Measurements from ENCODE around the gene CYB561D1. TPM values are rescaled to one million over a fixed set of nuclear protein-coding genes. Genes with fewer than 3 reads are reported as not detected.

The CYB561D1 gene
- total RNA-seq, 4 donors from 2014 or later = 10.5 to 37.4 (median 17.3) TPM

DNA sequence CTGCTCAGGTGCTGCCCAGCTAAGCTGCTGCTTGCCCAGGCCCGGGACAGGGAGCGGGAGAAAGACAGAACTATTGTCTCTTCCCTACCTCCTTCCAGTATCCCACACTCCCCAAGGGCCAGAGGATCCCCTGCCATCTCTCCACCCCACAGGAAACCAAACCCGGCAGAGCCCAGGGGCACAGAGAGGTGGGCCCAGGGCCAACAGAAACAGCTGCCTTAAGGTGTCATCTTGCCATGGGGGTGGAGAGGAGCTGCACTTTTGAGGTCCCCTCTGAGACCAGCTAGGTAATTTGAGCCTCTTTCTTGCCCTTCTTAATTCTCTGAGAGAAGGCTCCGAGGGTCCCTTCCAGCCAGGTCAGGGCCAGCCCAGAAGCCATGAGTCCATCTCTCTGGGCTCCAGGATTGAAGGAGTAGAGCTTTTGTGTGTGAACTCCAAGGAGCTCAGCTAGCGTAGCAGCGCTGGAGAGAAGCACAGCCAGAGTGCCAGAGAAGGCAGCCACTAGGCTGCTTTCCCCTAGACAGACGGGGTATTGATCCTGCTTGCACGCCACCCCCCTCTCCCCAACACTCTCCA, 36.1 kb downstream of the CYB561D1 start:
- no peaks in the 10 kb centered on the region for H3K27me3 ChIP-seq
- TF ChIP-seq, protein P1, sequence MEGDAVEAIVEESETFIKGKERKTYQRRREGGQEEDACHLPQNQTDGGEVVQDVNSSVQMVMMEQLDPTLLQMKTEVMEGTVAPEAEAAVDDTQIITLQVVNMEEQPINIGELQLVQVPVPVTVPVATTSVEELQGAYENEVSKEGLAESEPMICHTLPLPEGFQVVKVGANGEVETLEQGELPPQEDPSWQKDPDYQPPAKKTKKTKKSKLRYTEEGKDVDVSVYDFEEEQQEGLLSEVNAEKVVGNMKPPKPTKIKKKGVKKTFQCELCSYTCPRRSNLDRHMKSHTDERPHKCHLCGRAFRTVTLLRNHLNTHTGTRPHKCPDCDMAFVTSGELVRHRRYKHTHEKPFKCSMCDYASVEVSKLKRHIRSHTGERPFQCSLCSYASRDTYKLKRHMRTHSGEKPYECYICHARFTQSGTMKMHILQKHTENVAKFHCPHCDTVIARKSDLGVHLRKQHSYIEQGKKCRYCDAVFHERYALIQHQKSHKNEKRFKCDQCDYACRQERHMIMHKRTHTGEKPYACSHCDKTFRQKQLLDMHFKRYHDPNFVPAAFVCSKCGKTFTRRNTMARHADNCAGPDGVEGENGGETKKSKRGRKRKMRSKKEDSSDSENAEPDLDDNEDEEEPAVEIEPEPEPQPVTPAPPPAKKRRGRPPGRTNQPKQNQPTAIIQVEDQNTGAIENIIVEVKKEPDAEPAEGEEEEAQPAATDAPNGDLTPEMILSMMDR (IDR thresholded peaks at IDR 0.05) = no peak
- no peak for TF ChIP-seq POLR2AphosphoS5 (IDR thresholded peaks at IDR 0.05)
- TF ChIP-seq EP300 (IDR thresholded peaks at IDR 0.05; ENCODE audit: low read depth) = no peak
- no peak for TF ChIP-seq POLR2A (IDR thresholded peaks at IDR 0.05)
- 73% methylated on average over 7 of the region's 8 CpGs; no CpG with 5 or more reads in 1 of the 2 donors for WGBS, 2 donors (ENCODE audit: low coverage in 1 of 2)
- H3K36me3 ChIP-seq = no peaks in the 10 kb centered on the region
- intact Hi-C loops (cut with DNase I; ENCODE audit: low total_unique reads) (loop anchor here (2.0 kb wide), 1 partner anchor 31 kb away; no protein-coding TSS in a partner anchor), in situ Hi-C loops (cut with MboI; ENCODE audit: low pct_ligation_motif_present in 1 of 4, low pct_unique_long_range_greater_than_20kb in 1 of 4, low sequenced_read_pairs in 3 of 4) (loop anchor here (5.0 to 25.0 kb wide), 5 partner anchors 33 to 457 kb away; partner anchors contain the start of gene AHCYL1 (in 1 of the 4))
- H3K27ac ChIP-seq = no peak overlapping the region
- H3K4me1 ChIP-seq = peaks cover 4 to 15% (median 7%) of the 10 kb centered on the region in 4 donors
- DNase-seq = no peak
- no peaks in the 10 kb centered on the region for H3K9me3 ChIP-seq
- no peak overlapping the region for H3K4me3 ChIP-seq

DNA sequence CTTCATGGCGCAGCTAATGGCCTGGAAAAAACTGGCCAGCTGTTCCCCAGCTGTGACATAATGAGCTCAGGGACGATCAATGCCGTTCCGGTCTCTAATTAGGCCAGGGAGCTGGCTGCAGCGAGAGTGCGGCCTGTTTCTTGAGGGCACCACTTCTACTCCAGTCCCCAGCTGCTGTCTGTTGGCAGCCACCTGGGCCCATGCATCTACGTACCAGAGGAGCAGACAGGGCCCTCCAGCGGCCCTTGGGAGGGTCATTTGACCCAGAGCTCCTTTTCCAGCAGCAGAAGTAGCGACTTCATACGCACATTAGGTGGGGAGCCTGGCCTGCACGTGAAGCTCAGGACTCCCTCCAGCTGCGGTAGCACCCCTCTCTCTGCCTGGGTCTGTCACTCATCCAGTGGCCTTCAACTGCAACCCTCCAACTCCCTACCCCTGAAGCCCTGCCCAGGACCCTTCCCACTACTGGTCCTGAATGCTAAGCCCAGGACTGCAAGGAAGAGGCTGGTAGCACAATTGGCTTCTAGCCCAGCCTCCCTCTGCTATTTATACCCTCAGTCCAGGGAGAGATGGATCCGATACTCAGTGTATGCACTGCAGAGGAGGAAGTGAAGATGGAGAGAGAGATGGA, 36.7 kb downstream of the CYB561D1 start:
- no peak for TF ChIP-seq POLR2A (IDR thresholded peaks at IDR 0.05)
- TF ChIP-seq EP300 (IDR thresholded peaks at IDR 0.05; ENCODE audit: low read depth) = no peak
- TF ChIP-seq POLR2AphosphoS5 (IDR thresholded peaks at IDR 0.05) = no peak
- TF ChIP-seq, protein P1 (IDR thresholded peaks at IDR 0.05) = no peak
- in situ Hi-C loops (cut with MboI; ENCODE audit: low pct_ligation_motif_present in 1 of 4, low pct_unique_long_range_greater_than_20kb in 1 of 4, low sequenced_read_pairs in 3 of 4) (loop anchor here (5.0 to 25.0 kb wide), 5 partner anchors 33 to 457 kb away; partner anchors contain the start of gene AHCYL1 (in 1 of the 4)), intact Hi-C loops (cut with DNase I; ENCODE audit: low total_unique reads) (loop anchor here (2.0 kb wide), 1 partner anchor 32 kb away; no protein-coding TSS in a partner anchor)
- Histone ChIP-seq H3K9me3 (no peaks in the 10 kb centered on the region), H3K4me3 (no peak overlapping the region), H3K27ac (no peak overlapping the region), H3K27me3 (no peaks in the 10 kb centered on the region), H3K36me3 (no peaks in the 10 kb centered on the region), H3K4me1 (peaks cover 4 to 15% (median 7%) of the 10 kb centered on the region in 4 donors)
- DNase-seq = no peak
- WGBS, 2 donors (ENCODE audit: low coverage in 1 of 2) = 78 to 83% methylated on average over 3 to 13 of the region's 13 CpGs

DNA sequence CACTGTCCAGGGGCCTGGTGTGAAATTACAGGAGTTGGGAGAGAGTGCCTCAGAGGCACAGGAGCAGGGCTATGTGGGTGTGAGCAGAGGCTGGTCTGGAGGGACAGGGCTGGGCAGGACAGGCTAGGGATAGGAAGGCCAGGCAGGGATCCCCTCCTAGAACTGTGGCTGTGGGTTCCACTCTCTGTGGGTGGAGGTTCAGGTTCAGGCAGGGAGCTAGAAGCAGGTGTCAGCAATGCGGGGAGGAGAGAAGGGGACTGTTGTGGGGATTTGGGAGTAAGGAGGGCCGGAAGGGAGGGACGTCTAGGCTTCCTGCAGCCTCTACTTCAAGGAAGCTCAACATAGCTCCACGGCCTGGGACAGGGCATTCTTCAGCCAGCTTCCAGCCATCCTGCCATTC, 37.5 kb downstream of the CYB561D1 start:
- no peaks in the 10 kb centered on the region for H3K36me3 ChIP-seq
- peaks cover 4 to 22% (median 7%) of the 10 kb centered on the region in 4 donors for H3K4me1 ChIP-seq
- no peak for TF ChIP-seq POLR2AphosphoS5 (IDR thresholded peaks at IDR 0.05)
- no peak for TF ChIP-seq EP300 (IDR thresholded peaks at IDR 0.05; ENCODE audit: low read depth)
- TF ChIP-seq POLR2A (IDR thresholded peaks at IDR 0.05) = no peak
- TF ChIP-seq, protein P1 (IDR thresholded peaks at IDR 0.05) = no peak
- WGBS, 2 donors (ENCODE audit: low coverage in 1 of 2) = 77% methylated on average over 4 of the region's 4 CpGs; no CpG with 5 or more reads in 1 of the 2 donors
- in situ Hi-C loops (cut with MboI; ENCODE audit: low pct_ligation_motif_present in 1 of 4, low pct_unique_long_range_greater_than_20kb in 1 of 4, low sequenced_read_pairs in 3 of 4) = loop anchor here (5.0 to 25.0 kb wide), 5 partner anchors 34 to 456 kb away; partner anchors contain the start of gene AHCYL1 (in 1 of the 4)
- no peaks in the 10 kb centered on the region for H3K27me3 ChIP-seq
- intact Hi-C loops (cut with DNase I; ENCODE audit: low total_unique reads) = loop anchor here (2.0 kb wide), 1 partner anchor 33 kb away; no protein-coding TSS in a partner anchor
- no peak for DNase-seq
- H3K27ac ChIP-seq = no peak overlapping the region
- no peak overlapping the region for H3K4me3 ChIP-seq
- no peaks in the 10 kb centered on the region for H3K9me3 ChIP-seq

DNA sequence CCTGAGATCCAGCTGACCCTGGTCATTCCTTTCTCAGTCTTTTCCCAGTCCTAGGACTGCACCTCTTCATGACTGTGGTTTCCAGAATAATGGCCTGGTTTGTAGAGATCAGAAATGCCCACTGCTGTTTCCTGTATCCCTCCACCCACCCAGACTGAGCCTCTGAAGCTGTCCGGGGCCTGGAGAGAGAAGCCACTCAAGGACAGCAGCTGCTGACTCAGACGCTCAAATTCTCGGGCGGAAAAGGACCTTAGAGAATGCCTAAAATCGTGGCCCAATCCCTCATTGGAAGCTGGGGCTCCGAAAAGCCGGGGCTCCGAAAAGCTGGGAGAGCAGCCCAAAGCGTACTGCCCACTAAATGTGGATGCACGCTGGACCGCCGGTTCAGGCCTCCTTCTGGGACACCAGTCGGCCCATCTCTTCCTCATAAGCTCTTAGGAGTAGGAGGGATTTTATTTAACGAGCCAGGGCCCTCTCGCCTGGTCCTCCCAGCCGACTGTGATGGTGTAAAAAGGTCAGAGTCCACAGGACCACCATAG, 38.0 kb downstream of the CYB561D1 start:
- TF ChIP-seq EP300 (IDR thresholded peaks at IDR 0.05; ENCODE audit: low read depth) (no peak), POLR2A (IDR thresholded peaks at IDR 0.05) (no peak)
- TF ChIP-seq, protein P1 (IDR thresholded peaks at IDR 0.05) = no peak
- in situ Hi-C loops (cut with MboI; ENCODE audit: low pct_ligation_motif_present in 1 of 4, low pct_unique_long_range_greater_than_20kb in 1 of 4, low sequenced_read_pairs in 3 of 4) = loop anchor here (5.0 to 25.0 kb wide), 5 partner anchors 35 to 455 kb away; partner anchors contain the start of gene AHCYL1 (in 1 of the 4)

More for the DNA sequence above, 38.0 kb downstream of the CYB561D1 start:
- Histone ChIP-seq H3K9me3 (no peaks in the 10 kb centered on the region), H3K36me3 (no peaks in the 10 kb centered on the region), H3K27ac (no peak overlapping the region), H3K4me1 (peaks cover 4 to 25% (median 7%) of the 10 kb centered on the region in 4 donors), H3K4me3 (no peak overlapping the region), H3K27me3 (no peaks in the 10 kb centered on the region)
- WGBS, 2 donors (ENCODE audit: low coverage in 1 of 2) = 49% methylated on average over 16 of the region's 16 CpGs; no CpG with 5 or more reads in 1 of the 2 donors
- DNase-seq = no peak
- intact Hi-C loops (cut with DNase I; ENCODE audit: low total_unique reads) = loop anchor here (2.0 kb wide), 1 partner anchor 33 kb away; no protein-coding TSS in a partner anchor
